DOHH2 (cell line): ENCODE measurements around the gene NAXD.

Experiments used
- EZH2phosphoT487 ChIP-seq: fragments of 200-600 bp; sonication (generic); IDR thresholded peaks from 2 replicates; pipeline ENCODE4 v1.6.1; 2017; ENCODE audit warnings: borderline replicate concordance, mild to moderate bottlenecking, antibody characterized with exemption, low read length, moderate library complexity, mixed read lengths
- TF ChIP-seq, protein P1 (sequence below): fragments of 200-600 bp; sonication (generic); IDR thresholded peaks from one replicate; pipeline ENCODE4 v1.5.1; 2014; ENCODE audit warnings: antibody characterized with exemption, mild to moderate bottlenecking, low read depth, low read length; ENCODE audit not compliant: poor library complexity, severe bottlenecking

DNA sequence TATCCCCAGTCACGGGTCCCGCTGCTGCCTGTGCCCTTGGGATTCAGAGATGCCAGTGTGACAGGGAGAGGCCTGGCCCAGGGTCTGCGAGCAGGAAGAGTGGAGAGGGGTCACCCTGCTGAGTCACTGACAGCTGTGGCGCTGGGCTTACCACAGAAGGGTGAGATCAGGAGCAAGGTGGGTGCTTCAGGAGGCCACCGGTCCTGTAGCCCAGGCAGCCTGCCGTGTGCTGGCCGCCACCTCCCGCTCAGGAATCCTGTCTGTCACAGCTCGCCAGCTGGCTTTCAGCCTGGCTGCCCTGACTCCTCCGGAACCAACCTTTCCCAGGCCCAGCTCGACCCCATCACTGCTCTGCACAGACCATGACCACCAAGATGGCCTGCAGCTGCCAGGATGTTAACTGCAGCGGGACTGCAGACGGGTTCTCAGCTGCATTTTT is 25.3 kb downstream of the NAXD start:
- TF ChIP-seq, protein P1, sequence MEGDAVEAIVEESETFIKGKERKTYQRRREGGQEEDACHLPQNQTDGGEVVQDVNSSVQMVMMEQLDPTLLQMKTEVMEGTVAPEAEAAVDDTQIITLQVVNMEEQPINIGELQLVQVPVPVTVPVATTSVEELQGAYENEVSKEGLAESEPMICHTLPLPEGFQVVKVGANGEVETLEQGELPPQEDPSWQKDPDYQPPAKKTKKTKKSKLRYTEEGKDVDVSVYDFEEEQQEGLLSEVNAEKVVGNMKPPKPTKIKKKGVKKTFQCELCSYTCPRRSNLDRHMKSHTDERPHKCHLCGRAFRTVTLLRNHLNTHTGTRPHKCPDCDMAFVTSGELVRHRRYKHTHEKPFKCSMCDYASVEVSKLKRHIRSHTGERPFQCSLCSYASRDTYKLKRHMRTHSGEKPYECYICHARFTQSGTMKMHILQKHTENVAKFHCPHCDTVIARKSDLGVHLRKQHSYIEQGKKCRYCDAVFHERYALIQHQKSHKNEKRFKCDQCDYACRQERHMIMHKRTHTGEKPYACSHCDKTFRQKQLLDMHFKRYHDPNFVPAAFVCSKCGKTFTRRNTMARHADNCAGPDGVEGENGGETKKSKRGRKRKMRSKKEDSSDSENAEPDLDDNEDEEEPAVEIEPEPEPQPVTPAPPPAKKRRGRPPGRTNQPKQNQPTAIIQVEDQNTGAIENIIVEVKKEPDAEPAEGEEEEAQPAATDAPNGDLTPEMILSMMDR, result no peak
- no peak for TF ChIP-seq EZH2phosphoT487
